HEK293 (cell line): ENCODE data around the gene FUT3.

Experiments used
- CTCF ChIA-PET: fragments of 350-600 bp; formaldehyde crosslinking; extraction: SDS; loops from one replicate; lab custom pipeline; 2021; ENCODE audit warnings: antibody characterized with exemption; lab: Yijun Ruan, JAX
- POLR2A ChIA-PET: fragments of 300-600 bp; formaldehyde crosslinking; extraction: SDS; loops from one replicate; lab custom pipeline; 2020; ENCODE audit warnings: antibody characterized with exemption, inconsistent platforms; lab: Yijun Ruan, JAX
- H3K27ac ChIP-seq: fragments of 200-500 bp; sonication (Bioruptor generic); 2 replicates; pipeline ENCODE4 v1.5.1; 2014; ENCODE audit warnings: low read depth, low read length, control low read depth, inconsistent platforms; ENCODE audit errors: extremely low read depth
- H3K36me3 ChIP-seq, 2 experiments: fragments of 200-500 bp in 1 of 2; sonication (Bioruptor generic) in 1 of 2; 1 replicate in 1 of 2; 2 replicates in 1 of 2; pipeline ENCODE4 v1.5.1; 2014 to 2017; ENCODE audit warnings: inconsistent platforms in 2 of 2, low read length in 2 of 2; ENCODE audit not compliant: control insufficient read depth in 2 of 2, insufficient read depth in 1 of 2
- H3K4me1 ChIP-seq: fragments of 200-500 bp; sonication (Bioruptor generic); 2 replicates; pipeline ENCODE4 v1.5.1; 2014; ENCODE audit warnings: mild to moderate bottlenecking, low read length, inconsistent platforms; ENCODE audit not compliant: control insufficient read depth, insufficient read depth
- H3K4me3 ChIP-seq: 2 replicates; pipeline ENCODE4 v1.5.1; 2011; ENCODE audit warnings: low read depth, mild to moderate bottlenecking, control low read depth, low read length, moderate library complexity
- H3K9me3 ChIP-seq: fragments of 200-500 bp; sonication (Bioruptor generic); 2 replicates; pipeline ENCODE4 v1.5.1; 2014; ENCODE audit warnings: low read depth, low read length, inconsistent platforms; ENCODE audit not compliant: control insufficient read depth, insufficient read depth
- GFI1B ChIP-seq: fragments of 450-650 bp; formaldehyde crosslinking; IDR thresholded peaks from 2 replicates; pipeline ENCODE4 v1.5.1; 2016; ENCODE audit warnings: missing biosample characterization, missing genetic modification characterization
- GLIS1 ChIP-seq: fragments of 450-650 bp; formaldehyde crosslinking; IDR thresholded peaks from 2 replicates; pipeline ENCODE4 v1.5.1; 2016; ENCODE audit warnings: missing biosample characterization, missing genetic modification characterization
- HOXC10 ChIP-seq: sonication (generic); formaldehyde crosslinking; IDR thresholded peaks from 2 replicates; pipeline ENCODE4 v1.8.1; 2023; ENCODE audit warnings: mild to moderate bottlenecking, missing genetic modification reagents
- MEIS1 ChIP-seq: sonication (generic); formaldehyde crosslinking; IDR thresholded peaks from 2 replicates; pipeline ENCODE4 v1.8.1; 2022; ENCODE audit warnings: missing genetic modification reagents, mild to moderate bottlenecking, borderline replicate concordance
- SCRT1 ChIP-seq: fragments of 450-650 bp; formaldehyde crosslinking; IDR thresholded peaks from 2 replicates; pipeline ENCODE4 v1.5.1; 2016; ENCODE audit warnings: missing biosample characterization, missing genetic modification characterization, borderline replicate concordance
- SETDB1 ChIP-seq: IDR thresholded peaks from one replicate; pipeline ENCODE4 v1.6.1; 2017; ENCODE audit warnings: mild to moderate bottlenecking, low read length, moderate library complexity, mixed read lengths; ENCODE audit not compliant: insufficient read length
- TSHZ1 ChIP-seq: fragments of 450-650 bp; formaldehyde crosslinking; IDR thresholded peaks from 2 replicates; pipeline ENCODE4 v1.5.1; 2016; ENCODE audit warnings: missing biosample characterization, missing genetic modification characterization, borderline replicate concordance
- ZBTB1 ChIP-seq: fragments of 450-650 bp; formaldehyde crosslinking; IDR thresholded peaks from 2 replicates; pipeline ENCODE4 v1.5.1; 2016; ENCODE audit warnings: missing biosample characterization, missing genetic modification characterization
- ZBTB20 ChIP-seq: fragments of 450-650 bp; formaldehyde crosslinking; IDR thresholded peaks from 2 replicates; pipeline ENCODE4 v1.5.1; 2016; ENCODE audit warnings: missing biosample characterization, missing genetic modification characterization
- ZBTB21 ChIP-seq: fragments of 450-650 bp; formaldehyde crosslinking; IDR thresholded peaks from 2 replicates; pipeline ENCODE4 v1.5.1; 2017; ENCODE audit warnings: missing biosample characterization, missing genetic modification characterization
- ZBTB7A ChIP-seq: fragments of 450-650 bp; formaldehyde crosslinking; IDR thresholded peaks from 2 replicates; pipeline ENCODE4 v1.5.1; 2016; ENCODE audit warnings: low read depth, missing biosample characterization, missing genetic modification characterization
- ZFP3 ChIP-seq: fragments of 450-650 bp; formaldehyde crosslinking; IDR thresholded peaks from 2 replicates; pipeline ENCODE4 v1.5.1; 2016; ENCODE audit warnings: low read depth, missing biosample characterization, missing genetic modification characterization
- ZFP69B ChIP-seq: fragments of 450-650 bp; formaldehyde crosslinking; IDR thresholded peaks from 2 replicates; pipeline ENCODE4 v1.5.1; 2016; ENCODE audit warnings: missing biosample characterization, missing genetic modification characterization
- ZNF10 ChIP-seq: fragments of 450-650 bp; formaldehyde crosslinking; IDR thresholded peaks from 2 replicates; pipeline ENCODE4 v1.5.1; 2017; ENCODE audit warnings: missing biosample characterization, missing genetic modification characterization
- ZNF148 ChIP-seq: fragments of 450-650 bp; formaldehyde crosslinking; IDR thresholded peaks from 2 replicates; pipeline ENCODE4 v1.5.0; 2017; ENCODE audit warnings: missing biosample characterization, missing genetic modification characterization, borderline replicate concordance
- ZNF473 ChIP-seq: fragments of 450-650 bp; formaldehyde crosslinking; IDR thresholded peaks from 2 replicates; pipeline ENCODE4 v1.5.1; 2017; ENCODE audit warnings: missing biosample characterization, missing genetic modification characterization
- ZNF48 ChIP-seq: fragments of 450-650 bp; formaldehyde crosslinking; IDR thresholded peaks from 2 replicates; pipeline ENCODE4 v1.5.1; 2016; ENCODE audit warnings: missing biosample characterization, missing genetic modification characterization
- ZNF501 ChIP-seq: fragments of 450-650 bp; formaldehyde crosslinking; IDR thresholded peaks from 2 replicates; pipeline ENCODE4 v1.5.1; 2016; ENCODE audit warnings: missing biosample characterization, missing genetic modification characterization
- ZNF529 ChIP-seq: fragments of 450-650 bp; formaldehyde crosslinking; IDR thresholded peaks from 2 replicates; pipeline ENCODE4 v1.5.1; 2017; ENCODE audit warnings: missing genetic modification characterization, missing biosample characterization; ENCODE audit not compliant: insufficient replicate concordance
- ZNF530 ChIP-seq: fragments of 450-650 bp; formaldehyde crosslinking; IDR thresholded peaks from 2 replicates; pipeline ENCODE4 v1.5.1; 2016; ENCODE audit warnings: low read depth, missing biosample characterization, missing genetic modification characterization
- ZNF560 ChIP-seq: fragments of 450-650 bp; formaldehyde crosslinking; IDR thresholded peaks from 2 replicates; pipeline ENCODE4 v1.5.1; 2017; ENCODE audit warnings: missing biosample characterization, missing genetic modification characterization, borderline replicate concordance
- ZNF701 ChIP-seq: fragments of 450-650 bp; formaldehyde crosslinking; IDR thresholded peaks from 2 replicates; pipeline ENCODE4 v1.5.1; 2016; ENCODE audit warnings: missing biosample characterization, missing genetic modification characterization
- ZNF768 ChIP-seq: fragments of 450-650 bp; formaldehyde crosslinking; IDR thresholded peaks from 2 replicates; pipeline ENCODE4 v1.5.1; 2018; ENCODE audit warnings: missing biosample characterization, mild to moderate bottlenecking, missing genetic modification characterization
- ZNF777 ChIP-seq: fragments of 450-650 bp; formaldehyde crosslinking; IDR thresholded peaks from 2 replicates; pipeline ENCODE4 v1.5.1; 2017; ENCODE audit warnings: missing biosample characterization, missing genetic modification characterization, borderline replicate concordance
- ZNF785 ChIP-seq: fragments of 450-650 bp; formaldehyde crosslinking; IDR thresholded peaks from 2 replicates; pipeline ENCODE4 v1.5.1; 2016; ENCODE audit warnings: missing biosample characterization, missing genetic modification characterization
- TF ChIP-seq, protein P1 (sequence below): fragments of 450-650 bp; formaldehyde crosslinking; IDR thresholded peaks from 2 replicates; pipeline ENCODE4 v1.5.1; 2016; ENCODE audit warnings: missing biosample characterization, missing genetic modification characterization
- TF ChIP-seq, protein P2 (sequence below): fragments of 450-650 bp; formaldehyde crosslinking; conservative IDR thresholded peaks from 2 replicates; pipeline ENCODE4 v1.5.1; 2016; ENCODE audit warnings: low read depth, missing biosample characterization, missing genetic modification characterization

Gene FUT3

DNA sequence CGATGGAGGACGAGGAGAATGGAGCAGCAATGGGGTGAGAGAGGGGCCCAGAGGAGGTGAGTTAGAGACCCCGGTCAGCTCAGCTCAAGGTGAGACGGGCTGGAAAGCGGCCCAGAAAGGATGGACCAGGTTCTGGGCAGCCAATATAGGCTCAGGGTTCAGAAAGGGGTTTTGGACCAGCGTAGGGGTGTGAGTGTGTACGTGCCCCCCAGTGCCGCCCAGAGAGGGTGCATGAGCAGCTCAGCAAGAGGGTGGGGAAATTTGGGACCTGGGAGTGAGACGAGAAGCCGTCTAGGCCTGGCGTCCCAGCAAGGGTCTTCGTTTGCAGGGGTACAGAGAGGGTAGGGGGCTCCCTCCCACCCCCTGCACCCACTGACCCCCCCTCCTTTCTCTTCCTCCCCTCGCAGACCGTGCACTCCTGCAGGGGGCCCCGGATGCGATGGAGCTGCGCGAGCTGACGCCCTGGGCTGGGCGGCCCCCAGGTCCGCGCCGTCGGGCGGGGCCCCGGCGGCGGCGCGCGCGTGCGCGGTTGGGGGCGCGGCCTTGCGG, 23.8 kb downstream of the FUT3 start:
- Histone ChIP-seq H3K4me1 (peaks cover 6% of the 10 kb centered on the region), H3K27ac (peak overlapping the region; percentile 59; the same call in 1 of the 2 replicates), H3K4me3 (no peak overlapping the region), H3K36me3 (no peaks in the 10 kb centered on the region), H3K9me3 (no peaks in the 10 kb centered on the region)
- CTCF ChIA-PET: interaction anchor here (0.6 to 3.2 kb wide), 3 partner anchors 21 to 105 kb away, joined by 3 to 27 read pairs (median 6); partner anchors contain the start of gene NRTN
- POLR2A ChIA-PET: interaction anchor here (0.5 to 2.6 kb wide), 10 partner anchors 15 to 151 kb away, joined by 3 to 35 read pairs (median 4); partner anchors contain the start of genes NDUFA11, NRTN, RANBP3 and RPL36
- TF ChIP-seq ZNF785 (tag by site-specific recombination) (no peak), ZBTB7A (tag by site-specific recombination) (0 out of 2 replicates have a peak, but pooled peaks have one; percentile 32), ZNF530 (no peak), ZNF501 (tag by site-specific recombination) (no peak), ZBTB21 (tag by site-specific recombination) (no peak), ZNF701 (tag by site-specific recombination) (no peak), SCRT1 (tag by site-specific recombination) (no peak), ZNF560 (no peak), ZBTB20 (tag by site-specific recombination) (no peak), ZFP69B (tag by site-specific recombination) (no peak), ZNF48 (no peak), SETDB1 (no peak), ZNF473 (tag by site-specific recombination) (no peak), ZFP3 (tag by site-specific recombination) (no peak), ZNF10 (tag by site-specific recombination) (no peak), HOXC10 (CRISPR knock-in tag) (no peak), ZNF768 (tag by site-specific recombination) (0 out of 2 replicates have a peak, but pooled peaks have one; percentile 66), ZNF148 (tag by site-specific recombination) (no peak), GFI1B (tag by site-specific recombination) (no peak), GLIS1 (peak; percentile 11; the same call in 1 of the 2 replicates), ZNF529 (no peak), ZNF777 (tag by site-specific recombination) (0 out of 2 replicates have a peak, but pooled peaks have one; percentile 16), ZBTB1 (tag by site-specific recombination) (no peak), MEIS1 (CRISPR knock-in tag) (no peak), TSHZ1 (no peak)
- TF ChIP-seq, protein P1, sequence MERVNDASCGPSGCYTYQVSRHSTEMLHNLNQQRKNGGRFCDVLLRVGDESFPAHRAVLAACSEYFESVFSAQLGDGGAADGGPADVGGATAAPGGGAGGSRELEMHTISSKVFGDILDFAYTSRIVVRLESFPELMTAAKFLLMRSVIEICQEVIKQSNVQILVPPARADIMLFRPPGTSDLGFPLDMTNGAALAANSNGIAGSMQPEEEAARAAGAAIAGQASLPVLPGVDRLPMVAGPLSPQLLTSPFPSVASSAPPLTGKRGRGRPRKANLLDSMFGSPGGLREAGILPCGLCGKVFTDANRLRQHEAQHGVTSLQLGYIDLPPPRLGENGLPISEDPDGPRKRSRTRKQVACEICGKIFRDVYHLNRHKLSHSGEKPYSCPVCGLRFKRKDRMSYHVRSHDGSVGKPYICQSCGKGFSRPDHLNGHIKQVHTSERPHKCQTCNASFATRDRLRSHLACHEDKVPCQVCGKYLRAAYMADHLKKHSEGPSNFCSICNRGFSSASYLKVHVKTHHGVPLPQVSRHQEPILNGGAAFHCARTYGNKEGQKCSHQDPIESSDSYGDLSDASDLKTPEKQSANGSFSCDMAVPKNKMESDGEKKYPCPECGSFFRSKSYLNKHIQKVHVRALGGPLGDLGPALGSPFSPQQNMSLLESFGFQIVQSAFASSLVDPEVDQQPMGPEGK: peak; percentile 23; the same call in 1 of the 2 replicates
- TF ChIP-seq, protein P2, sequence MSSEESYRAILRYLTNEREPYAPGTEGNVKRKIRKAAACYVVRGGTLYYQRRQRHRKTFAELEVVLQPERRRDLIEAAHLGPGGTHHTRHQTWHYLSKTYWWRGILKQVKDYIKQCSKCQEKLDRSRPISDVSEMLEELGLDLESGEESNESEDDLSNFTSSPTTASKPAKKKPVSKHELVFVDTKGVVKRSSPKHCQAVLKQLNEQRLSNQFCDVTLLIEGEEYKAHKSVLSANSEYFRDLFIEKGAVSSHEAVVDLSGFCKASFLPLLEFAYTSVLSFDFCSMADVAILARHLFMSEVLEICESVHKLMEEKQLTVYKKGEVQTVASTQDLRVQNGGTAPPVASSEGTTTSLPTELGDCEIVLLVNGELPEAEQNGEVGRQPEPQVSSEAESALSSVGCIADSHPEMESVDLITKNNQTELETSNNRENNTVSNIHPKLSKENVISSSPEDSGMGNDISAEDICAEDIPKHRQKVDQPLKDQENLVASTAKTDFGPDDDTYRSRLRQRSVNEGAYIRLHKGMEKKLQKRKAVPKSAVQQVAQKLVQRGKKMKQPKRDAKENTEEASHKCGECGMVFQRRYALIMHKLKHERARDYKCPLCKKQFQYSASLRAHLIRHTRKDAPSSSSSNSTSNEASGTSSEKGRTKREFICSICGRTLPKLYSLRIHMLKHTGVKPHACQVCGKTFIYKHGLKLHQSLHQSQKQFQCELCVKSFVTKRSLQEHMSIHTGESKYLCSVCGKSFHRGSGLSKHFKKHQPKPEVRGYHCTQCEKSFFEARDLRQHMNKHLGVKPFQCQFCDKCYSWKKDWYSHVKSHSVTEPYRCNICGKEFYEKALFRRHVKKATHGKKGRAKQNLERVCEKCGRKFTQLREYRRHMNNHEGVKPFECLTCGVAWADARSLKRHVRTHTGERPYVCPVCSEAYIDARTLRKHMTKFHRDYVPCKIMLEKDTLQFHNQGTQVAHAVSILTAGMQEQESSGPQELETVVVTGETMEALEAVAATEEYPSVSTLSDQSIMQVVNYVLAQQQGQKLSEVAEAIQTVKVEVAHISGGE (tag by site-specific recombination): no peak
